ENCODE results near the gene PDCD1.

The PDCD1 gene

DNA sequence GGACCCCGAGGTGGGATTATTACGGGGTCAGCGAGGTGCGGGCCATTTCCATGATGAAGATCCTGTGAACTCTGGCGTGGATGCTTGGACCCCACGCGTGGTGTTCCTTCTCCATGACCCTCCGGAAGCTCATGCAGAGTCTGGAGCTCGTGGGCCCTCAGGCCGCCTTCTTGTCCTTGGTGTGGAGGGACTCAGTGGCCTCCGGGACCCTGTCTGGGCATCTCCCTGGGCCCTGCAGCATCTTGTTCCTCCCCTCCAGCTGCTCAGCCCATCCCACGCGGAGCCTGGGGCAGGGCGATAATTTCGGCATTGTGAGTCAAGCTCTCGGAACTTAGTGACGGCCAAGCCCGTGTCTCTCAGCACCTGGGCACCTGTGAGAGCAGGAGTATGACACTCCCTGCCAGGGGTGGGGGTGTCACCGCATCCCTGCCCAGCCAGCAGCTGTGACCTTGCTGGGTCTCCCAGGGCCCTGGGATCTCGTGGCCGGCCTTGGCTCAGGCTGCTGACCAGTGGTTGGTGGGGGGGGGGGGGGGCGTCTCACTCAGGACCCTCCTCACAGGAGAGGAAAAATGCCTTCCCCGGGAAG lies 35.5 kb upstream of the PDCD1 start:
- no peak for TF ChIP-seq CTCF (conservative IDR thresholded peaks at IDR 0.05; ENCODE audit: control insufficient read depth, insufficient read depth, low read depth, low read length)
- DNase-seq (ENCODE audit: low read depth): no peak
- H3K4me3 ChIP-seq (ENCODE audit: control insufficient read depth, low read depth, low read length): no peak overlapping the region

GRCh38 chr2:241893265-241893664 lies 34.6 kb upstream of the PDCD1 start:
- DNase-seq (ENCODE audit: low read depth): no peak
- no peak for TF ChIP-seq CTCF (conservative IDR thresholded peaks at IDR 0.05; ENCODE audit: control insufficient read depth, insufficient read depth, low read depth, low read length)
- no peak overlapping the region for H3K4me3 ChIP-seq (ENCODE audit: control insufficient read depth, low read depth, low read length)

- TF ChIP-seq CTCF (conservative IDR thresholded peaks at IDR 0.05; ENCODE audit: control insufficient read depth, insufficient read depth, low read depth, low read length): no peak
- DNase-seq (ENCODE audit: low read depth): peak; percentile 61
These were observed 33.8 kb upstream of the PDCD1 start for GRCh38 chr2:241892299-241893137.

DNA sequence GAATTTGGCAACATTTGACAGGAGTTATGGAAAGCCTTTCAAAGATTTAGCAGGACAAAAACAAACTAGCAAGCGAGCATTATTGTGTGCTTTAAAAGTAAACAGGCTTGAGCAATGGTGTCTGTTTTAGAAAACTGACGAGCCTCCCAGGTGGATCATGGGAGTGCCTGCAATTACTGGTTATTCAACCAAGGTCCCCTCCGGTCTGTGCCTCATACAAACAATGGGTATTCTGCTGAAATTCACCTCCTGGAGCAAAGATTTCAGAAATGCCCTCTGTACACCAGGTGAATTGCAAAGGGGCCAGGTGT lies 33.2 kb upstream of the PDCD1 start:
- no peak for DNase-seq (ENCODE audit: low read depth)
- no peak for TF ChIP-seq CTCF (conservative IDR thresholded peaks at IDR 0.05; ENCODE audit: control insufficient read depth, insufficient read depth, low read depth, low read length)
- H3K4me3 ChIP-seq (ENCODE audit: control insufficient read depth, low read depth, low read length): no peak overlapping the region

More at GRCh38 chr2:241892299-241893137, 33.8 kb upstream of the PDCD1 start:
- no peak overlapping the region for H3K4me3 ChIP-seq (ENCODE audit: control insufficient read depth, low read depth, low read length)

DNA sequence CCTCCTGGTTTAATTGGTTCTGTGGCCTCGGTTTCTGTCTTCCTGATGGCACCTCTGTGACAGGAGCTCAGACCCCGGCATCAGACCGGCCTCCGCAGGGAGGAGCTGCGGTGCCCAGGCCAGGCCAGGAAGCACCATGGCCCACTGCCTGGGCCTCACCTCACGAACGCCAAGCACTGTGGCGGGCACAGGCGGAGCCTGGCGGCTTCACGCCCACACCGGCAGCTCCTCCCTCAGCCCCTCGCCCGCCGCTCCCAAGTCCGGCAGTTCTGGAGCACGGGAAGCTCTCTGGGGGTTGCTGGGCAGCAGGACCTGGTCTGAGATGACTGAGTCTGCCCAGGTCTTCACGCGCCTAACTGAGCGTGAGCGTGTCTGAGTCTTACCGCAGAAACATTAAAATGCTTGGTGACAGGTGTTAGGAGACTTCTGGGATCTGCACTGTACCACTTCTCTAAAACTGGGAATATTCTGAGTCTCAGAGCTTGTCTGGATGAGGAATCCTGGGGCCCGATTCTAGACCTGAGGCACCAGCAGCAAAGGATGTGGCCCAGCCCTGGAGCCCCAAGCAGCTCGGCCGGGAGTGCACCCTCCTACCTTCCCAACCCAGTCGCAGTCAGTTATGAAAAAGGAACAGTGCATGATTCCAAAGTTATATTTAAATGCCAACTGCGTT lies 32.8 kb upstream of the PDCD1 start:
- TF ChIP-seq CTCF (conservative IDR thresholded peaks at IDR 0.05; ENCODE audit: control insufficient read depth, insufficient read depth, low read depth, low read length): no peak
- DNase-seq (ENCODE audit: low read depth): no peak
- no peak overlapping the region for H3K4me3 ChIP-seq (ENCODE audit: control insufficient read depth, low read depth, low read length)

- DNase-seq (ENCODE audit: low read depth): no peak
- no peak for TF ChIP-seq CTCF (conservative IDR thresholded peaks at IDR 0.05; ENCODE audit: control insufficient read depth, insufficient read depth, low read depth, low read length)
- H3K4me3 ChIP-seq (ENCODE audit: control insufficient read depth, low read depth, low read length): no peak overlapping the region
These were observed 32.0 kb upstream of the PDCD1 start for GRCh38 chr2:241890524-241891235.

All from fibroblast of mammary gland (primary cell).